ENCODE data around the gene HDX. TPM values are rescaled to one million over a fixed set of nuclear protein-coding genes. Genes with fewer than 3 reads are reported as not detected.

Gene HDX
- total and polyA plus RNA-seq, 9 of the 15 experiments (the other 6 are each of a cell fraction or from before 2014, with no cell fraction given) = not detected

- no peak for DNase-seq (ENCODE audit: extremely low read depth in 1 of 4, low spot score in 3 of 4)
- Histone ChIP-seq H3K9me3 (replicated peaks; ENCODE audit: control insufficient read depth, insufficient read depth, low read depth, low read length) (no peaks in the 10 kb centered on the region), H2AFZ (ENCODE audit: low read depth, low read length) (no peak overlapping the region), H3K36me3 (ENCODE audit: control insufficient read depth, insufficient read depth, low read length) (no peaks in the 10 kb centered on the region), H3K9me1 (ENCODE audit: control insufficient read depth, insufficient read depth, low read length) (no peaks in the 10 kb centered on the region), H3K27me3 (ENCODE audit: control insufficient read depth in 2 of 2, insufficient read depth in 2 of 2, low read length in 2 of 2) (no peaks in the 10 kb centered on the region), H4K20me1 (replicated peaks; ENCODE audit: control insufficient read depth, insufficient read depth, low read length) (no peaks in the 10 kb centered on the region), H3K4me1 (replicated peaks in 1 of 2; ENCODE audit: control insufficient read depth in 2 of 2, insufficient read depth in 2 of 2, low read length in 2 of 2) (no peaks in the 10 kb centered on the region), H3K4me3 (no peak overlapping the region), H3K9ac (ENCODE audit: insufficient read depth in 1 of 2, low read depth in 2 of 2, low read length in 2 of 2) (no peak overlapping the region), H3K4me2 (ENCODE audit: insufficient read depth, low read length) (no peak overlapping the region), H3K27ac (ENCODE audit: extremely low read depth, low read depth, low read length) (no peak overlapping the region), H3K79me2 (ENCODE audit: control insufficient read depth, insufficient read depth, low read length) (no peaks in the 10 kb centered on the region)
- in situ Hi-C loops (cut with MboI) (no loop called here), intact Hi-C loops (cut with micrococcal nuclease) (no loop called here)
- FAIRE-seq = no peak
- CTCF ChIA-PET (ENCODE audit: low intra/inter-chr PET ratio) = no interaction called here
- 5% methylated on average over 2 of the region's 2 CpGs for WGBS (ENCODE audit: insufficient coverage, low coverage, missing lambda C conversion rate)
- TF ChIP-seq SMARCA4 (IDR thresholded peaks at IDR 0.05) = no peak
- TF ChIP-seq ZNF146 (CRISPR knock-in tag; IDR thresholded peaks at IDR 0.05; ENCODE audit: unreplicated experiment) = no peak
- no peak for TF ChIP-seq EZH2 (IDR thresholded peaks at IDR 0.05; ENCODE audit: borderline replicate concordance, low read depth, low read length)
- TF ChIP-seq KLF1 (tag; IDR thresholded peaks at IDR 0.05) = no peak
- ATAC-seq = no peak
- BruUV-seq (replicated peaks) = no TSS peak
- POLR2A ChIA-PET = no interaction called here
These were observed 180.0 kb downstream of the HDX start for GRCh38 chrX:84322083-84322827.

- ChIA-PET CTCF (ENCODE audit: low intra/inter-chr PET ratio) (no interaction called here), POLR2A (no interaction called here)
- no peak overlapping the region for H2AFZ ChIP-seq (ENCODE audit: low read depth, low read length)
- H4K20me1 ChIP-seq (replicated peaks; ENCODE audit: control insufficient read depth, insufficient read depth, low read length) = no peaks in the 10 kb centered on the region
- H3K9ac ChIP-seq (ENCODE audit: insufficient read depth in 1 of 2, low read depth in 2 of 2, low read length in 2 of 2) = no peak overlapping the region
- H3K27me3 ChIP-seq (ENCODE audit: control insufficient read depth in 2 of 2, insufficient read depth in 2 of 2, low read length in 2 of 2) = no peaks in the 10 kb centered on the region
- H3K9me3 ChIP-seq (replicated peaks; ENCODE audit: control insufficient read depth, insufficient read depth, low read depth, low read length) = no peaks in the 10 kb centered on the region
- no peak for DNase-seq (ENCODE audit: extremely low read depth in 1 of 4, low spot score in 3 of 4)
- H3K79me2 ChIP-seq (ENCODE audit: control insufficient read depth, insufficient read depth, low read length) = no peaks in the 10 kb centered on the region
- no peak for ATAC-seq
- FAIRE-seq = no peak
- no peaks in the 10 kb centered on the region for H3K4me1 ChIP-seq (replicated peaks in 1 of 2; ENCODE audit: control insufficient read depth in 2 of 2, insufficient read depth in 2 of 2, low read length in 2 of 2)
- H3K36me3 ChIP-seq (ENCODE audit: control insufficient read depth, insufficient read depth, low read length) = no peaks in the 10 kb centered on the region
- H3K27ac ChIP-seq (ENCODE audit: extremely low read depth, low read depth, low read length) = no peak overlapping the region
- no TSS peak for BruUV-seq (replicated peaks)
- intact Hi-C loops (cut with micrococcal nuclease) = no loop called here
- H3K4me3 ChIP-seq = no peak overlapping the region
- in situ Hi-C loops (cut with MboI) = no loop called here
- no peaks in the 10 kb centered on the region for H3K9me1 ChIP-seq (ENCODE audit: control insufficient read depth, insufficient read depth, low read length)
- H3K4me2 ChIP-seq (ENCODE audit: insufficient read depth, low read length) = no peak overlapping the region
- TF ChIP-seq ETV6 (IDR thresholded peaks at IDR 0.05; ENCODE audit: borderline replicate concordance in 1 of 2, low read depth in 2 of 2, low read length in 1 of 2) (no peak), ETV6 (CRISPR knock-in tag; IDR thresholded peaks at IDR 0.05; ENCODE audit: borderline replicate concordance) (no peak), KLF13 (tag; IDR thresholded peaks at IDR 0.05; ENCODE audit: borderline replicate concordance, low read depth) (no peak), ZNF592 (IDR thresholded peaks at IDR 0.05) (no peak), ZNF282 (CRISPR knock-in tag; IDR thresholded peaks at IDR 0.05) (no peak)
These were observed 181.6 kb downstream of the HDX start for GRCh38 chrX:84320614-84321013.

Measured in K562 (cell line).